GM21723 (cell line): ENCODE results near the gene ITGB4.
"Not testable (repeated sequence)": the region's sequence is repeated elsewhere in the genome, so short reads cannot be mapped to it uniquely, and the experiment has no call there.

ENCODE experiments used
- ATAC-seq: cut with Tn5 transposase; IDR thresholded peaks from one replicate; pipeline ENCODE4 v1.9.1; 2021; ENCODE audit warnings: mild to moderate bottlenecking, moderate library complexity; ENCODE audit not compliant: unreplicated experiment

ITGB4 gene

DNA sequence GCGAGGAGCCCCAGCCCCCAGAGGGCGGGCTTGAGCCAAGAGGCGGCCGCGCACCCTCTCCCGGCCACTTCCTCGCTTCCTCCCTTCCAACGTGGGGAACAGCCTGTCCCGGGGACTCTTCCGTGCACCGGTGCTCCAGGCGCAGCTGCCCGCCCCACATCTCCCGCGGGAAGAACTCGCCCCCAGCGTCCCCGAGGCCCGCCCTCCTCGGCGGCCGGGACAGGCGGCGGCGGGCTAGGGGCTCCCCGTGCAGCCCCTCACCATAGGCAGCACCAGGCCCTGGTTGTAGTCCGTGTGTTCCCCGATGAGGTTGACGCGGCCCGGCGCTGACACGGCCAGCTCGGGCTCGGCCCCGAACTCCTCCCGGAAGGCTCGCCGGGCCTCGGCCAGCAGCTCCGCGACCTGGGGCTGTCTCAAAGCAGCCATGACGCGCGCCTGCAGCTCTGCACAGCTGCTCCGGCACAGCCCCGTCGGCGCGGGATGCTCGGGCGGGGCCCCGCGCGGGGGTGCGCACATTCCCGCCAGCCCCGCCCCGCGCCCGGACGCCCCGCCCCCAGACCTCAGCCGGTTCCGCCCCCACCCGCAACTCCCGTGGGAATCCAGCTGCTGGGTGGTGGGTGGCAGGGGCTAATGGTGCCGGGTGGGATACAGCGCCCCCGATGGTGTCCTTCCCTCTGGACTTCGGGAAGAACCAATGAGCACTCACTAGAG is 43.6 kb downstream of the ITGB4 start, which contains the start of gene GALK1:
Gene GALK1 (minus strand): TSS at position 482 of the 711 bp plus-strand sequence. CDS start 56 bp downstream, at position 426.
- ATAC-seq, result peak; percentile 68

DNA sequence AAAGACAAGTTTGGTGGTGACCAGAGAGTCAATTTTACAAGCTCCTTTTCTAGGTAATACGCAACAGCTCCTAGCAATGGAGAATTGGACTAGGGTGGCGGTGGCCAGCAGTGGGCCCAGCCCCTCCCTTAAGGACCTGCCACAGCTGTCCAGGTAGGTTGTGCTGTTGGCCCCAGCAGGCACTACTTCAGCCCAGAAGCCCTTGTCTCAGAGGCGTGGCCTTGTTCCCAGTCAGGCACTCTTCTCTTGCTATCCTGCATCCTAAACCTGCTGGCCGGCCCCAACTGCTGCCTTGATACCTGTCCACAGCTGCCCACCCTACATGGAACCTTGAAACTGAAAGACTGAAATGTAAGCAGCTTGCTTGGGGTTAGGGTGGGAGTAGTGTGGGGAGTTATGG is 44.7 kb downstream of the ITGB4 start:
- no peak for ATAC-seq

DNA sequence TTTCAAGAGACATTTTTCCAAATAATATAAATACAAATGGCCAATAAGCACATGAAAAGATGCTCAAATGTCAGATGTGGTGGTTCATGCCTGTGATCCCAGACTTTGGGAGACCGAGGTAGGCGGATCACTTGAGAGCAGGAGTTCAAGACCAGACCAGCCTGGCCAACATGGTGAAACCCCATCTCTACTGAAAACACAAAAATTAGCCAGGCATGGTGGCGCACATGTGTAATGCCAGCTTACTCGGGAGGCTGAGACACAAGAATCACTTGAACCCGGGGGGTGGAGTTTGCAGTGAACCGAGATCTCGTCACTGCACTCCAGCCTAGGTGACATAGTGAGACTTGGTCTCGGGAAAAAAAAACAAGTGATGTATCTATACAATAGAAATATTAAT is 46.6 kb downstream of the ITGB4 start:
- ATAC-seq, result no peak

DNA sequence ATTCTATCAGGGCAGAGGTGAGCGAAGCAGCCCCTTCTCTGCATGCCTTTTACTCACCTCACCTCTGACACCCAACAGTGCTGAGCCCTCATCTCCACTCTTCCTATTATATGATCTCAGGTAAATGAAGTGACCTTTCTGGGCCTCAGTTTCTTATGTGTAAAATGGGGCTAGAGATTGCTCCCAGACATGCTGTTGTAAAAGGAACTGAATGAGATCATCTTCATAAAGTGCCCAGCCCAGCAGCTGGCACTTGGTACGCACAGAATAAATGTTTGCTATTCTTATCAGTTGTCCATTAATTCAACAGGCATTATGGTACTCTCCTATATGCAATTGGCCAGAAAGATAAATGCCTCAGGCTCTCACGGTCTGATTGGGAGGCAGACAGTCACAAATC is 48.3 kb downstream of the ITGB4 start:
- ATAC-seq, result no peak

DNA sequence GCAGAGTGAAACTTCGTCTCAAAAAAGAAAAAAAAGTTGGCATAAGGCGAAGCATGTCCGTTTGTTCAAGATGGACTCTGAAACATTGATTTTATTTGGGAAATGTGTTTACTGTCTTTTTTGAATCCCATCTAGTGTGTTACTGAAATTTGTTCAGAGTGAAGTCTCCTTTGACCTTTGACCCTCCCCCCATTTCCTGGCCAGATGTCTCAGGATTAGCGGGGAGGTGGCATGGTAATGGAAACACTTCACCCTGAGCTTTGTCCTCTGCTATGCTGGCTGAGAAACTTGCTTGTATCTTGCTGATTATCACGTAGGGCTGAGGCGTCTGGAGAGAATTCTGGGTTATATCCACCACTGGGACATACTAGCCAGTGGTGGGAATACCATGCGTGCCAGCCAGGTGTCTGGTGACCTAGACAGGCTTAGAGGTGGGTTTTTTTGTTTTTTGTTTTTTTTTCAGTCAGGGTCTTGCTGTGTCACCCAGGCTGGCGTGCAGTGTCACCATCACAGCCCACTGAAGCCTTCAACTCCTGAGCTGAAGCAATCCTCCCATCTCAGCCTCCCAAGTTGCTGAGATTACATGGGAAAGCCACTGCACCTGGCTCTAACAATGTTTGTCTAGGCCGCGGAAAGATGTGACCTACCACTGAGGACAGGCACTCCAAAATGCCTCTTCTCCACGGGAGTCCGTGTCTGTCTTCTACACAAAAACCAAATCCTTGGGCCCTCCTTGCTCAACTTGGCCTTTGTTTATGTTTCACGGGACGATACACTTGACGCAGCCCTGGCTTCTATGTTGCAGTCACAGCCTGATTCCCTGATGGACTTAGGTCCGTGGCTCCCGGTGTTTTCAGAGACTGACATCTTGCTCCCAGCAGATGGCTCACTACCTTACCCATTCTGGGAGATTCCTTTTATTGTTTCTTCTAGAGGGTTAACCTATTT is 50.3 kb downstream of the ITGB4 start:
- no peak for ATAC-seq

DNA sequence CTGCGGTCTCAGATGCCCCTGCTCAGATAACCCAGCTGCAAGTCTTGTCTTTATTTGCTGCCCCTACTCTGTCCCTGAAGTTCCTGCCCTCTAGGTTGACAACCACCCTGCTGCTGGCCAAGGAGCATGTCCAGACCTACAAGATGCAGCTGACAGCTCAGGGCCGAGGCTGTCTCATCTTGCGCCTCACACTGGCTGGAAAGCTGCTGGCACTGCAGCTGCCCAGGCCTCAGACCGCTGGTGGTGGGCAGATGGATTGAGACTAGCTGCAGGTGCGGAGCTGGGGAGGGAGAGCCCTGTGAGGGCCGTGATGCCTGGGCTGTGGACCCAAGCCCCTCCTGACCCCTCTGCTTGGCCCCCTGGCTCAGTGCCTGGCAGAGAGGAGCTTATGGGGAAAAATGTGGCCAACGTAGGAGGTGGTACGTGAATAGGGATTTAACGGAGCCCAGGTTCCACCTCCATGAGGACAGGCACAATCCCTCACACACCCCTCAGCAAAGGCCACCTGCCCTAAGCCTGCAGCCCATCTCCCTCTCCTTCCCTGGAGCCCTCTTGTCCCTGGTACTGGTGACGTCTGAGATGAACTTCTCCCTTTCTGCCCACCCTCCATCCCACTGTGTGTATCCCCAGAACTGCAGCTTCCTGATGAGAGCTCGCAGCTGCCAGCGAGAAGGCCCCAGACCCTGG is 52.0 kb downstream of the ITGB4 start:
- ATAC-seq, result no peak

DNA sequence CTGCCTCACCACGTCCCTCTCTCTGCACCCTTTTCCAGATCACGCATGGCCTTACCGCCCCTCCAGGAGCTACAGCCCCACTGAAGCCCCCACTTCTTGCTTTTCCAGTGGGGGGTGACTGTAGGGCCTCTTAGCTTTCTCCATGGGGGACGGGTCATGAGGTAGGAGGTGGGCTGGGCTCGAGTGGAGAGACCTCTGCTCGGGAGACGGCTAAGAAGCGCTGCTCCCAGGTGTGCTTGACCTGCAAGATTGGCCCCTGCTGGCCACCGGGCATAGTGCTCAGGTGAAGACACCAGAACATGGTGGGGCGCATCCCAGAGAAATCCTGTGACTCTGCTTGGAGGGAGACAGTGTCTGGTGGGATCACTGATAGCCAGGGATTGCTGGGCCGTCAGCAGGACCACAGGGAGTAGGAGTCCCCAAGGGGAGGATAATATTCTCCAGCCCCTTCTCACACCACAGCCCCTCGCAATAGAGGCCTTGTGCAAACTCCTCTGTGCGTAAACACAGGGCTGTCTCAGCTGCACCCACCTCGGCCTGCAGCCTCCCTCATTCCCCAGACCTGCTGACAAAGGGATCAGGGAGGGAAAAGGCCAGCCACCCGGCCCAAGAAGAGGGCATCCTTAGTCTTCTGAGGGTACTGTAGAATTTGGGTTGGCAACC is 52.7 kb downstream of the ITGB4 start:
- no peak for ATAC-seq

DNA sequence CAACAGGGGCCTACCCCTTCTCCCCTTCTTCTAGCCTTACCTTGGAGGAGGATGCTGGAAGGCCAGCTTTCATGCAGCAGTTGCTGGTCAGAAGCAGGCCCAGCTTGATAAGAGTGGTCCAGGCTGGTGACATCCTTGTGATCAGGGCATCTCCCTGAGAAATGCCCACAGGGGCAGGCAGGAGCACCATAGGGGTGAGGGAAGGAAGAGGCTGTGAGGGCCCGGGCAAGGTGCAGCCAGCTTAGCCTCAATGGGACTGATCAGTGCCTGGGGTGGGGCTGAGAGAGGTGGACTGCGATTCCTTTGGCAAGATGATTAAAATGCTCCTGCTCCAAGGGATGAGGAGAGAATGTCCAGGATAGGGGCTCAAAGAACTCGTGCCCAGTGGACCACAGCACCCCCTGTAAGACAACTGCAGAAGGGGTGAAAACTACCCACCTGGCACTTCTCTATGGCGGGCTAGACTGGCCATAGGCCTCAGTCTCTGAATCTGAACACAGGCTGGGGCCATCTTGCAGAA is 53.3 kb downstream of the ITGB4 start:
- no peak for ATAC-seq

DNA sequence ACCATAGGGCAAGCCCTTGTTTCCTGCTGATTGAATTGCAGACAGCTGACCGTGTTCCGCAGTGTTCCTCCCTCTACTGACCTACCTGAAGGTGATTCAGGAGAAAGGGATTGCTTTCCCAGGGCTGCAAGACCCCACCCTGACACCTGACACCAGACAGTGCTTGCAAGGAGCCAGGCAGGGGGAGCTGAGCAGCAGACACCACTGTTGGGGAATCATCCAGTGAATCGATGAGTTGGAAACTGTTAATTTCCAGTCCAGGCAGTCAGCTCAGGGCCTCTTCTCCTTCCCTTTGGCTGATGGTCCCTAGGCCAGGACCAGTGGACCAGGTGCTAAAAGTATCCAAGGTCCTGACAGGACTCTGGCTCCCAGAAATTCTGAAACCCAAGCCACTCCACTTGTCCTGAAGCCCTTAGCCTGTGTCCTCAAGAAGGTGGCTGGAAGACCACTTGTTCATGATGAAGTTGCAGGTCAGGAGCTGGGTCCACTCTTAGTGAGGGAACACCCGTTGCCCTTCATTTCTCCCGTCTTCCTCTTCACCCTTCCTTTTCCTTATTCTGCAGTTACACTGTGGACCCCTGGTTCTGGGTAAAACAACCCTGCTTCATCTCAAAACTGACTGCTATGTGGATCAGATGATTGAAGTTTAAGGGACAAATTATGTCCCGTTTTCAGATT is 53.9 kb downstream of the ITGB4 start:
- no peak for ATAC-seq

DNA sequence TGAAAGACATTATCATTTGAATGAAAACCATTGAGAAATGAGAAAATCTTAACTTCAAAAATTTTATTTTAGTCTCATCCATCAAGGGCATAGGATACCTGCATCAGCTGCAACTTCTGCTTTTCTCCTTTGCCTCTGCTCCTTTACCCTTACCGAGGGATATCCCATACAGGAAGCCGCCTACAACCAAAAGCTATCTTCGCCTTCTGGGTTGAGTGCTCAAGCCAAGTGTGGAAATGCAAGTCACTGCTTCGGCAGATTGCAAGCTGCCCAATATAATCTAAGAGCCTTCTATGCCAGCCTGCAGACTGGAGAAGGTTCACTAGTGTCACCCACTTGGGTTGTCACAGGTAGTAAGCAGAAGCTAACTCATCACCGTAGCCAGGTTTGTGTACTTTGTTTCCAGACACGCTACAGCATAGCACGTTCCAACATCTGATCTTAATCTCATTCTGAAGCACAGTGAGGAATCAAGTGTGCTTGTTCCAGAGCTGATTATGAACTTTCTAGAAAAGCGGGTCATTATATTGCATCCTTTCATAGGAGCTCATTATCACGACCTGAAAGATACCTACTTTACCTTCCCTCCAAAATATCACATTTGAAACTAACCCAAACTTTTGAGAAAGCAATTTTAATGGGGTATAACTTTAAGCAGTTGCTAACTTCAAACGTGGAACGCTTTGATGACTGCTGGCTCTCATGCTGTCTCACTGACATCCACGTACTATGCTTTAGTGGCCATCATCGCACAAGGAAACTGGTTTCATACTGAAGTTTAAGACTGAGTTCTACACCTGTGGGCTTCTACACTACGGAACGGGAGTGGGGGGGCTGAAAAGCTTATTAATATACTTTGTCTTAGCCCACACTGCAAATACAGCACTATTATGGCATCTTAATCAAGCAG is 55.4 kb downstream of the ITGB4 start:
- ATAC-seq, result no peak

DNA sequence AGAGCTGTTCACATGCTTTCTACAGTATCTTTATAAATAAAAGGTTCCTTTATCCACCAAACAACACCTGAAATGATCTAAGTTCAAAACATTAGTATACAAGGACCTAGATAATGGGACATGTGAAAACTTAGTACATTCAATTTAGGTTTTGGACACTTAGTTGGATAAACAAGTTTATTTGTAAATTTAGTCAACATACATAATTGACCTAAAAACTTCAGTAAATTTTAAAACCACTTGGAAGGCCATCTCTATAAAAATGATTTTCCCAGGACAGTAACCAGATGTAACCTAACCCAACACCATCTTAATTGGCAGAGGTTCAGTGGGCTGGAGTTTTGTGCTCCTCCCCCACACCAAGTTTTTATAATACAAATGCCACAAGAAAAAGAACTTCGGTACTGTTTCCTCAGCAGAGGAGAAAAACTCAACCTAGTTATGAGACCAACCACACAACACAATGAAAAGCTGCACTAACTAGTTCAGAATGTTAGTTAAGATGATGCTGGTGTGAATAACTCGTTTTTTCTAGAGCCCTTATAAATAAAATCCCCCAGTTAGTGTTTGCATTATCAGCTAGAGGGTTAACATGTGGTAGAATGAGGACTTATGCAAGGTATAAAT is 56.1 kb downstream of the ITGB4 start:
- no peak for ATAC-seq

DNA sequence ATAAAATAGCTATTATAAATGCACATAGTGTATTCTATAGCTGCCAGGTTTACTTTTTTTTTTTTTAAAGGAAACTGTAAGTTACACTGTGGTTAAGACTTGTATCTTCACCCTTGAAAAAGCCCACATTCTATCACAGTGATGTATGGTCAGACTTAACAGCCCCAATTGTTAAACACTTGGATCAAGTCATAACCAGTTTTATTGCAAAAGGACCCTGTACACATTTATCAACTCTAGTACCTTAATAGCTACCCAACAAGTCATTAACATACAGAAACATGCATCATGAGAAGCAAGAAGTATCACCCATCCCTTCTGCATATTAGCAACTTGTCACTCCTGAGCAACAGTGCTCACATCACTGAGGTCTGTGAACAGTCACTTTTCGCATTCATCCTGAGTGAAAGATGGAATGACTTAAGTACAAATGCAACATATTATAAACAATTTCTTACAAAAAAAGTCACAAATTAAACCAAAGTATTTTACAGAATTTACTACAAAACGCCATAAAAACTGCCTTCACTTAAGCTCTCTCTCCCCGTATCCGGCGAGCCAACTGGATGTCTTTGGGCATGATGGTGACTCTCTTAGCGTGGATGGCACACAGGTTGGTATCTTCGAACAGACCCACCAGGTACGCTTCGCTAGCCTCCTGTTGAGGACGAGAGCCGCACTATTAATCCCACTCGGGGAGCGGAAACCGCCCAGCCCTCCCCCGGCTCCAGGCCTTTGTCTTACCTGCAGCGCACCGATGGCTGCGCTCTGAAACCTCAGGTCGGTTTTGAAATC is 57.0 kb downstream of the ITGB4 start:
- not testable (repeated sequence) for ATAC-seq

DNA sequence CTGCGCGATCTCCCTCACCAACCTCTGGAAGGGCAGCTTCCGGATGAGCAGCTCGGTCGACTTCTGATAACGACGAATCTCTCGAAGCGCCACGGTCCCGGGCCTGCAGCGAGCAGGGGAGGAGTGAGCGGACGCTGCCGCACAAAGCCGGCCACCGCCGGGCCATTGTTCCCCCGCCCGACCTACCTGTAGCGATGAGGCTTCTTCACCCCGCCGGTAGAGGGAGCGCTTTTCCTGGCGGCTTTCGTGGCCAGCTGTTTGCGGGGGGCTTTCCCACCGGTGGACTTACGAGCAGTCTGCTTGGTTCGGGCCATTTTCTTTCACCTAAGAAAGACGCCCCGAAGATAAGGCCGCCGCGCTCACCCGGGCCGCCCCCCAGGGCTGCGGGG is 57.6 kb downstream of the ITGB4 start:
- peak; percentile 9 for ATAC-seq

DNA sequence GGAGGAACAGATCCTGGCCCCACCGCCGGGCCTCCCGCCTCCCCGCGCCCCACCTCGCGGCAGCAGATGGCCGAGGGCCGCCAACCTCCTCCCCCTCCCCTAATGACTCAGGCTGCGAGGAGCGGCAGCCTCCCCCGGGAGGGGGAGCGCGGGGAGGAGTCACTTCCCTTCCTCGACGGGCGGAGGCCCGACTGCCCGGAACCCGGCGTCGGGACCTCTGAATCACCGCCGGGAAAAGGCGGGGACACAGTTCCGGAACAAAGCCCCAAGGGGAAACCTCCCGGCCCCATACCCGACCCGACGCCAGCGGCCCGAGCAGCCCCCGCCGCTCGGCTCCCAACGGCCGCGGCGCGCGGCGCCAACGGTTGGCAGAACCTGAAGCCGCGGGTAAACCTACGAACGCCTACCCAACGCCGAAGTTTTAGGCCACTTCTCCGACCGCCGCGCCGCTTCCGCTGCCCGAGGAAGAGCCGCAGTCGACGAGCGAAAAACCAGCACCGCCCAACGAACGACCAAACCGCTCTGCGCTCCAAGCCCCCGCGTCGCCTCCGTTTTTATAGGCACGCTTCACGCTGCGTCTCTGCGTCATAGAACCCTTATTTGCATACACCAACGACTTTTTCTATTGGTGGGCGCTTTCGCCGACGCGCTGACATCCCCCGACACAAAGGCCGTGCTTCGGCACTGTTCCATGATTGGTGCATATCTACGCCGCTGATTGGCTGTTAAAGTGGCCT is 58.2 kb downstream of the ITGB4 start:
- ATAC-seq, result peak; percentile 66

DNA sequence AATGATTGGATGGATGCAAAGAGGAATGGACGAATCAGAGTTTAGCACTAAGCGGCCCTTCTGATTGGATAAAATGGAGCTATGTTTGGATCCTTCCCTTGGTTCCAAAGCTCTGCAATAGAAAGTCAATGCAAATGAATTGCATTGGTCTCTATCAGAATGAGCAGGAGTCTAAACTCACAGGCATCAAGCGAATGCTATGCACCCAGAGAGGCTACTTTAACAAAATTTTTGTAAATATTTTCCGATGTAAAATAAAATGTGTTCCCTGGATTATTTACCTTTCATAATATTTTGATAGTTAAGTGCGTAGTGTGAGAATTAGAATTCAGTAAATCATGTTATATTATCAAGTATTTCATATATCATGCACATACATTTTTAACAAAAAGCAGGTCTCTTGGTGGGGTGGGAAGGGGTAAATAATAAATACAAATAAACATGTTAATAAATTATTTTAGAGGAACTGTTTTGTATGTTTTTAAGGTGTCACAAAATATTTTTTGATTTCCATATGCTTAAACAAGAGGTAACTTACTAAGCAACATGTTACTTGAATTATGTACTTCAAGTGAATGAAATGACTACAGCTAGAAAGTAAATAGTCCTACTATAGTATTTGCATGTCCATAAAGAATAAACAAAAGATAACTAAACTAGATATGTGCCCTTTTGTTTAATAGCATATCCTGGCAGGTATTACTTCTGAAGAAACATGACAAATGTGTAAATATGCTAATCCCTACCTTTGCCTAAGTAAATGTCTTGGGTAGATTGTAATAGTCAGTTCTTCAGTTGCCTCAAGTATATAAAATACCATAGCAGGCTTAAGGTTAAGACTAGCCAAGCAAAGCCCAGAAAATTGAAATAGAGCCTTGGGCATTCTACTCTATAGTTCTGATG is 59.0 kb downstream of the ITGB4 start:
- no peak for ATAC-seq
